Lower leg skin (tissue), 4 donors: Measurements from ENCODE around the gene PRR13. TPM values are rescaled to one million over a fixed set of nuclear protein-coding genes. Genes with fewer than 3 reads are reported as not detected.
"Not testable (repeated sequence)": the region's sequence is repeated elsewhere in the genome, so short reads cannot be mapped to it uniquely, and the experiment has no call there.

Experiments used
- DNase-seq, 2 donors: peaks; one replicate each; pipeline ENCODE4 v3.0.0-alpha.2; 2019; ENCODE audit warnings: low spot score in 2 of 2
- H3K4me3 ChIP-seq: fragments of 200-600 bp; sonication (generic); 2 replicates; pipeline ENCODE4 v1.5.1; 2017; ENCODE audit warnings: mild to moderate bottlenecking, low read depth; ENCODE audit not compliant: poor library complexity, severe bottlenecking
- POLR2A ChIP-seq, 2 donors: fragments of 450-650 bp; IDR thresholded peaks; one replicate each; pipeline ENCODE4 v1.6.1; 2016 to 2017; ENCODE audit warnings: antibody characterized with exemption in 2 of 2, mild to moderate bottlenecking in 1 of 2, moderate library complexity in 1 of 2
- WGBS, 2 donors: methylation state at CpG; one replicate each; pipeline ENCODE4 v1.1.5; 2018; 5-methylcytosine and 5-hydroxymethylcytosine counted together
- intact Hi-C: fragments of 100-400 bp; cut with DNase I; formaldehyde crosslinking; loops from one replicate; pipeline ENCODE4 v1.15.0; 2023; ENCODE audit warnings: low total_unique reads
- total RNA-seq, 4 donors: library from RNA; depleted of rRNA; stranded (reverse); fragments of >200 nt; gene quantifications; one replicate each; pipeline ENCODE4 v1.1.0, GENCODE V29; 2016
- TF ChIP-seq, protein P1 (sequence below), 3 donors: fragments of 450-650 bp; IDR thresholded peaks; one replicate each; pipeline ENCODE4 v1.5.1; 2016; ENCODE audit warnings: antibody characterized with exemption in 3 of 3, mild to moderate bottlenecking in 3 of 3, moderate library complexity in 2 of 3

Gene PRR13
- total RNA-seq, 4 donors from 2014 or later = 33.2 to 62.6 (median 49.9) TPM

DNA sequence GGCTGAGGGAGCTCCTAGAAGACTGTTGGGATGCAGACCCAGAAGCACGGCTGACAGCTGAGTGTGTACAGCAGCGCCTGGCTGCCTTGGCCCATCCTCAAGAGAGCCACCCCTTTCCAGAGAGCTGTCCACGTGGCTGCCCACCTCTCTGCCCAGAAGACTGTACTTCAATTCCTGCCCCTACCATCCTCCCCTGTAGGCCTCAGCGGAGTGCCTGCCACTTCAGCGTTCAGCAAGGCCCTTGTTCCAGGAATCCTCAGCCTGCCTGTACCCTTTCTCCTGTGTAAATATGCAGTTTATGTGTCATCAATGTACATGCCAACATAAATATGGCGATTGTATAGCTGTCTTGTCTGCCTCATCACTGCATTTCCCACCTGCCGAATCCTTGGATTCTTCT lies 10.3 kb upstream of the PRR13 start:
- intact Hi-C loops = no loop called here
- TF ChIP-seq, protein P1, sequence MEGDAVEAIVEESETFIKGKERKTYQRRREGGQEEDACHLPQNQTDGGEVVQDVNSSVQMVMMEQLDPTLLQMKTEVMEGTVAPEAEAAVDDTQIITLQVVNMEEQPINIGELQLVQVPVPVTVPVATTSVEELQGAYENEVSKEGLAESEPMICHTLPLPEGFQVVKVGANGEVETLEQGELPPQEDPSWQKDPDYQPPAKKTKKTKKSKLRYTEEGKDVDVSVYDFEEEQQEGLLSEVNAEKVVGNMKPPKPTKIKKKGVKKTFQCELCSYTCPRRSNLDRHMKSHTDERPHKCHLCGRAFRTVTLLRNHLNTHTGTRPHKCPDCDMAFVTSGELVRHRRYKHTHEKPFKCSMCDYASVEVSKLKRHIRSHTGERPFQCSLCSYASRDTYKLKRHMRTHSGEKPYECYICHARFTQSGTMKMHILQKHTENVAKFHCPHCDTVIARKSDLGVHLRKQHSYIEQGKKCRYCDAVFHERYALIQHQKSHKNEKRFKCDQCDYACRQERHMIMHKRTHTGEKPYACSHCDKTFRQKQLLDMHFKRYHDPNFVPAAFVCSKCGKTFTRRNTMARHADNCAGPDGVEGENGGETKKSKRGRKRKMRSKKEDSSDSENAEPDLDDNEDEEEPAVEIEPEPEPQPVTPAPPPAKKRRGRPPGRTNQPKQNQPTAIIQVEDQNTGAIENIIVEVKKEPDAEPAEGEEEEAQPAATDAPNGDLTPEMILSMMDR (IDR thresholded peaks at IDR 0.05) = no peak
- TF ChIP-seq POLR2A (IDR thresholded peaks at IDR 0.05) = no peak
- H3K4me3 ChIP-seq = no peak overlapping the region
- DNase-seq = no peak
- WGBS, 2 donors = 82 to 83% methylated on average over 7 of the region's 7 CpGs

DNA sequence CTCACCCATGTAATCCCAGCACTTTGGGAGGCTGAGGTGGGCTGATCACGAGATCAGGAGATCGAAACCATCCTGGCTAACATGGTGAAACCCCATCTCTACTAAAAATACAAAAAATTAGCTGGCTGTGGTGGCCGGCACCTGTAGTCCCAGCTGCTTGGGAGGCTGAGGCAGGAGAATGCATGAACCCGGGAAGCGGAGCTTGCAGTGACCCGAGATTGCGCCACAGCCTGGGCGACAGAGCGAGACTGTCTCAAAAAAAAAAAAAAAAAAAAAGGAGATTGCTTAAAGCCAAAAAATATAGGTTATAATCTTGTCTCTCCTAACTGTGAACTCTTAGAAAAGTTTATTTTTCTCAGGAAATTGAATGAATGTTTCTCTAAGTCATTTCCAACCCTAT lies 6.2 kb upstream of the PRR13 start:
- 90 to 93% methylated on average over 9 of the region's 9 CpGs for WGBS, 2 donors
- DNase-seq, H3K4me3 ChIP-seq, intact Hi-C loops: not testable (repeated sequence)

DNA sequence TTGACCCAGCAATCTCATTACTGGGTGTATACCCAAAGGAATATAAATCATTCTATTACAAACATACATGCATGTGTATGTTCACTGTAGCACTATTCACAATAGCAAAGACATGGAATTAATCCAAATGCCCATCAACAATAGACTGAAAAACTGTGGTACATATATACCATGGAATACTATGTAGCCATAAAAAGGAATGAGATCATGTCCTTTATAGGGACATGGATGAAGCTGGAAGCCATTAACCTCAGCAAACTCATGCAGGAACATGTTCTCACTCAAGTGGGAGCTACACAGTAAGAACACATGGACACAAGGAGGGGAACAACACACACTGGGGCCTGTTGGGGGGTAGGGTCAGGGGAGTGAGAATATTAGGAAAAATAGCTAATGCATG lies 2.0 kb upstream of the PRR13 start:
- DNase-seq, H3K4me3 ChIP-seq, intact Hi-C loops: not testable (repeated sequence)

DNA sequence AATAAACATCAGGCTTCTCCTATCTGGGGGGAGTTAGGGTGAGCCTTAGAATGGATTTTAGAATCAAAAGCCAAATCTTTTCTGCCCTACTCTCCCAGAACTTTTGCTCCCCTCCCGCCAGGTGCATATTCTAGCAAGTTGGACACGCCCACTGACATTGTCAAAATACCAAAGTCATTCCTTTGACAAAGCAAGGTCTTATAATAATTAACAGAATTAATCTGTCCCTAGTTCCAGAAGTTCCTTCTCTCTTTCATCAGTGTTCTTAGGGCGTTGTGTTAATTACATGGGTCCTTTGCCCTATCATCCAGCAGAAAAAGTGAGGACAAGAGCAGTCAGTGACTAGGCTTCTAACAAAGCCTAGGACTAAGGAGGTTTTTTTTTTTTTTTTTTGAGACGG lies 2.4 kb downstream of the PRR13 start:
- intact Hi-C loops = no loop called here
- no peak overlapping the region for H3K4me3 ChIP-seq
- 90 to 94% methylated on average over 4 of the region's 4 CpGs for WGBS, 2 donors
- no peak for DNase-seq
- TF ChIP-seq POLR2A (IDR thresholded peaks at IDR 0.05) = no peak
- TF ChIP-seq, protein P1 (IDR thresholded peaks at IDR 0.05) = no peak

DNA sequence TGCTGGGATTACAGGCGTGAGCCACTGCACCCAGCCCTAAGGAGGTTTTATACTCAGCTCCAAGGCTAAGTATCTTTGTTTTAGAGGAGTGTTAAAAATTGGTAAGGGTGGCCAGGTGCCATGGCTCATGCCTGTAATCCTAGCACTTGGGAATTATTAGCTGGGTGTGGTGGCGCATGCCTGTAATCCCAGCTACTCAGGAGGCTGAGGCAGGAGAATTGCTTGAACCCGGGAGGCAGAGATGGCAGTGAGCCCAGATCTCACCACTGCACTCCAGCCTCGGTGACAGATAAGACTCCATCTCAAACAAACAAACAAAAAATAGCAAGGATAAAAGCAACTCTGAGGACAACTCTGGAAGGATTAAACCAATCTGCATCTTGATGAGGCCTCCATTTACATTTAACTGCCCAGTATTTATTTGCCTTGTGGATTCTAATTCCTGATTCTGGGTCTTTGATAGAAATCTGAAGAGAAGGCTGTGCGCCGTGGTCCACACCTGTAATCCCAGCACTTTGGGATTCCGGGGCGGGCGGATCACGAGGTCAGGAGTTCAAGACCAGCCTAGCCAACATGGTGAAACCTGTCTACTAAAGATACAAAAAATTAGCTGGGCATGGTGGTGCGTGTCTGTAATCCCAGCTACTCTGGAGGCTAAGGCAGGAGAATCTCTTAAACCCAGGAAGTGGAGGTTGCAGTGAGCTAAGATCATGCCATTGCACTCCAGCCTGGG lies 3.2 kb downstream of the PRR13 start:
- intact Hi-C loops, H3K4me3 ChIP-seq: not testable (repeated sequence)

DNA sequence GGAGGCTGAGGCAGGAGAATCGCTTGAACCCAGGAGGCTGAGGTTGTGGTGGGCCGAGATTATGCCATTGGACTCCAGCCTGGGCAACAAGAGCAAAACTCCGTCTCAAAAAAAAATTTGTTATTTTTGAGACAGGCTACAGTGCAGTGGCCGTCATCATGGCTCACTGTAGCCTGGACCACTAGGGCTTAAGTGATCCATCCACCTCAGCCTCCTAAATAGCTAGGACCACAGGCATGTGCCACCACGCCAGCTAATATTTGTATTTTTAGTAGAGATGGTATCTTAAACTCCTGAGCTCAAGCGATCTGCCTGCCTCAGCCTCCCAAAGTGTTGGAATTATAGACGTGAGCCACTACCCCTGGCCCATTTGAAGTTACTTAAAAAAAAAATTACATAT lies 9.4 kb downstream of the PRR13 start:
- intact Hi-C loops = no loop called here
- TF ChIP-seq POLR2A (IDR thresholded peaks at IDR 0.05) = no peak
- TF ChIP-seq, protein P1 (IDR thresholded peaks at IDR 0.05) = no peak
- H3K4me3 ChIP-seq = no peak overlapping the region
- peak in 1 of 2 donors; percentile 67 for DNase-seq
- WGBS, 2 donors = 87 to 92% methylated on average over 7 of the region's 7 CpGs

More for the DNA sequence above, 3.2 kb downstream of the PRR13 start:
- WGBS, 2 donors = 93 to 95% methylated on average over 11 of the region's 11 CpGs
- not testable (repeated sequence) for DNase-seq

DNA sequence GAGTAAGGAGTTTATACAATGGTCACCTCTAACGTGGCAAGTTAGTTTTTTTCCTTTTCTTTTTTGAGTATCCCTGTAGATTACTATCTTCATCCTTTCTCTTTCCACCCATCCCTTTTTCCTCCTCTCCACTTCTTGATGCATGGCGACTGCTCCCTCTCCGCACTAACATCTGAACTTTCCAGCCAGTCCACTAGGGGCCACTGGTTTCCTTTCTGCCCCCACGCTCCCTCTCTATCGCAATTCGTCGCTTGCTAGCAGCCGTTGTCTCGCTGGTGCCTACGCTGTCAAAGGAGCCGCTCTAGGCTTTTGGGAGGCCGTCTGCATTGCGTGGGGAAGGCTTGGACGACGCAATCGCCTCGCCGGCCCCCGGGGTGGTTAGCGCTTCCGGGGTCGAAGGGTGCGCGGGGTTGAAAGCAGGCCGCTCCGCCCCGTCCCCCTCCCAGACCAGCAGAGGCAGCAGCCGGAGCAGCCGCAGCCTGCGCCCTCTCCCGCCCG lies 10.2 kb downstream of the PRR13 start, which contains the start of gene PCBP2:
Gene PCBP2 (plus strand): TSS at position 442 of the 498 bp plus-strand sequence. CDS start 2,699 bp downstream, outside the sequence.
- DNase-seq = peak; percentile 97 to 99
- TF ChIP-seq, protein P1 (IDR thresholded peaks at IDR 0.05) = peak in 1 of 3 donors; percentile 95
- TF ChIP-seq POLR2A (IDR thresholded peaks at IDR 0.05) = peak in 1 of 2 donors; percentile 77
- WGBS, 2 donors = 0 to 1% methylated on average over 7 to 29 of the region's 32 CpGs
- intact Hi-C loops = no loop called here
- H3K4me3 ChIP-seq = peak within 1 kb of the TSS; percentile 80
